ENCODE results near the gene ENPP6.
"Not testable (repeated sequence)": the region's sequence is repeated elsewhere in the genome, so short reads cannot be mapped to it uniquely, and the experiment has no call there.

The ENPP6 gene

DNA sequence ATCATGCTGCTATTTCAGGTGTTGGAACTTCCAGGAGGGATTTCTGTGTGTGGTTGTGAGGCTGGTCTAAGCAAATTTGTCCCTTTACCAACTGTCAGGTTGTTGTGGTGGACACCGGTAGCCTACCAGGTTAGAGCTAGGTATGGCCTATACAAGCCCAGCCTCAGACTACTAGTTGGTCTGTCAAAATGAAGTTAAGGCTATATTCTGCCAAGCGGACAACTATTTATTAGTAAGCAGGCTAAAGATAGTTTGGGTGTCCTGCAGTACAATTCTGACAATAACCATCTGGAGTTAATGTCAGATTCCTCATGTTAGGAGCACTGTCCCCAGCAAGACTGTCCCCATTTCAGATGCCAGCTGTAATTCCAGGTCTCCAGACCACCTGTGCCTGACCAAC, 13.9 kb upstream of the ENPP6 start:
- H3K36me3 ChIP-seq (ENCODE audit: control insufficient read depth, insufficient read depth, low read length), result no peaks in the 10 kb centered on the region
- H3K27me3 ChIP-seq (ENCODE audit: control insufficient read depth, insufficient read depth, low read length), result peaks cover 6% of the 10 kb centered on the region
- H3K4me3 ChIP-seq (ENCODE audit: low read length), result no peak overlapping the region
- no peak overlapping the region for H3K9ac ChIP-seq (ENCODE audit: low read length)
- H3K9me3 ChIP-seq (ENCODE audit: control insufficient read depth, low read length), result no peaks in the 10 kb centered on the region
- no peaks in the 10 kb centered on the region for H3K4me1 ChIP-seq (ENCODE audit: control insufficient read depth, insufficient read depth, low read length)

DNA sequence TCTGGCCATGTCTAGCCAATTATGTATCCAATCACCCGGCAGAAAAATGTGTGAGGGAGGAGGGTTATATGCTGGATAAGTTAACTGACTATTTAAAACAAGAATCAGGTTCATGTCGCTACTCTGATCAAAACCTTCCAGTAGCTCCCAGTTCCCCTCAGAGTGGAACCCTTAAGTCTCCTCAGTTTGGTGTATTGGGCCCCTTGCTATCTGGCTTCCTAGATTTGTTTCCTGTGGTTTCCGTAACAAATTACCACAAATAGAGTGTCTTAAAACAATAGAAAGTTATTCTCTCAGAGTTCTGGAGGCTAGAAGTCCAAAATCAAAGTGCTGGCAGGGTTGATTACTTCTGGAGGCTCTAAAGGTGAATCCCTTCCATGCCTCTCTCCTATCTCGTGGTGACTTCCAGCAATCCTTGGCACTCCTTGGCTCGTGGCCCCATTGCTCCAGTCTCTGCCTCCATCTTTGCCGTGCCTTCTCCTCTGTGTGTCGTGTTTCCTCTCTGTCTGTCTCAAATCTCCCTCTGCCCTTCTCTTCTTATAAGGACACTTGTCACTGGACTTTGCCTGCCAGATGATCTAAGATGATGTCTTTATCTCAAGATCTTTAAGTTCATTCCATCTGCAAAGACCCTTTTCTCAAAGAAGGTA, 10.5 kb upstream of the ENPP6 start:
- Histone ChIP-seq H3K27me3 (ENCODE audit: control insufficient read depth, insufficient read depth, low read length) (no peaks in the 10 kb centered on the region), H3K36me3 (ENCODE audit: control insufficient read depth, insufficient read depth, low read length) (no peaks in the 10 kb centered on the region), H3K9ac (ENCODE audit: low read length) (no peak overlapping the region), H3K9me3 (ENCODE audit: control insufficient read depth, low read length) (no peaks in the 10 kb centered on the region), H3K4me3 (ENCODE audit: low read length) (no peak overlapping the region), H3K4me1 (ENCODE audit: control insufficient read depth, insufficient read depth, low read length) (no peaks in the 10 kb centered on the region)

DNA sequence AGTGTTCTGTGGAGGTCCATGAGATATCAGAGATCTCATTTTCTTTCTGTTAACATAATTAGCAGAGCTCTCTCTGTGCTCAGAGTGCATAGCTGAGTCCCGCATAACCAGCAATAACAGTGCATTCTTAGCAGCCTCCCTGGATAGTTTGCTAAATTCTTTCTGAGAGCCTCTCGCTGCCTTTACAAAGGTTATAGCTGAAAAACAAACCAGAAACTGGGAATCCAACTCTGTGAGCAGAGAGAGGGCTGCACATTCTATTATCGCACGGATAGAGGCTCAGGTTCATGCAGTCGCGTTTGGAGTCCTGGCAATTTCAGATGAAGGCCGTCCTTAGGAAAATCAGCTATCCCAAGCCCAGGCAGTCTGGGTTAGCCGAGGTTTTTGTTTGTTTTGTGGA, 1.2 kb downstream of the ENPP6 start:
- no peaks in the 10 kb centered on the region for H3K27me3 ChIP-seq (ENCODE audit: control insufficient read depth, insufficient read depth, low read length)
- peaks cover 5% of the 10 kb centered on the region for H3K4me1 ChIP-seq (ENCODE audit: control insufficient read depth, insufficient read depth, low read length)
- no peaks in the 10 kb centered on the region for H3K9me3 ChIP-seq (ENCODE audit: control insufficient read depth, low read length)
- no peak overlapping the region for H3K9ac ChIP-seq (ENCODE audit: low read length)
- no peaks in the 10 kb centered on the region for H3K36me3 ChIP-seq (ENCODE audit: control insufficient read depth, insufficient read depth, low read length)
- H3K4me3 ChIP-seq (ENCODE audit: low read length), result no peak overlapping the region

DNA sequence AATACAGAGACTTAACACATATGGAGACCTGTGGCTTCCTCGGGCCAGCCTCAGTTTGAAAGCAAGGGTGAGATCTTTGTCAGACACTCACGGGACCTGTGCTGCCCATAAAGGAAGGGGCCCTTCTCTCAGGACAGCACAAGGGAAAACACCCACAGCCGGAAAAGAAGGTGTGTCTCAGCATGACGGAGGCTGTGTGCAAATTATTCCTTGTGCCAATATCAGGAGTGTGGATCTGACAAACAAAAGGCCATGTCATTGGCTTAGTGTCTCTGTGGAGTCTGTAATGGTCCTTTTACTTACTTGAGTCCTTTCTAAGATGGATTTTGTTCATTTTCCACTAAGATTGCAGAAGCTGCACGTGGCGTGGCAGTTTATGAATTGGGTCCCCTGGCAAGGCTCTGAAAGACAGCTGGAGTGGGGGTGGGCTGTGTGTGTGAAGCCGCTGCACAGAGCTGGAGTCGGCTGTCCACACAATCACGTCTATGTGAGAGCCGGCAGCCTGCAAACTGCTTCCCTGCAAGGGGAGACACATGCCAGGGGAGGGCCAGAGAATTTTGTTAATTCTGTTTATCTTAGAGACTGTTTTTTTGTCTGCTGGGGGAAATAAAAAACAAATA, 1.9 kb downstream of the ENPP6 start:
- Histone ChIP-seq H3K4me1 (ENCODE audit: control insufficient read depth, insufficient read depth, low read length) (peaks cover 5% of the 10 kb centered on the region), H3K9me3 (ENCODE audit: control insufficient read depth, low read length) (no peaks in the 10 kb centered on the region), H3K27me3 (ENCODE audit: control insufficient read depth, insufficient read depth, low read length) (no peaks in the 10 kb centered on the region), H3K36me3 (ENCODE audit: control insufficient read depth, insufficient read depth, low read length) (no peaks in the 10 kb centered on the region), H3K9ac (ENCODE audit: low read length) (no peak overlapping the region), H3K4me3 (ENCODE audit: low read length) (no peak overlapping the region)

DNA sequence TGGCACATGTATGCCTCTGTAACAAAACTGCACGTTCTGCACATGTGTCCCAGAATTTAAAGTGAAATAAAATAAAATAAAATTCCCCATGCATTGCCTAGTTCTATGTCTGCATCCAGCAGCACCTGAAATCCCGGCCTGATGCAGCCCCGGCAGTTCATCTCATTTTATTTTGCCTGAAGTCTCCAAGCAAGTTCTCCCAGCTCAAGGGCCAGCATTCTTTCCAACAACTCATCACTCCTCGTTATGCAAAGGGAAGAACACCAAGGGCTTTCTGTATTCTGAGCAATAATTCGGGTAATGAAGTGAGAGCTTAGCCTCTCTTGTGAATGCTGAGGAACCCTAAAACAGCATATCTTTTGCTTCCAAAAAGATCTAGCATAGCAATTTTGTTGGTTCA, 2.7 kb downstream of the ENPP6 start:
- H3K4me3 ChIP-seq (ENCODE audit: low read length), result no peak overlapping the region
- H3K4me1 ChIP-seq (ENCODE audit: control insufficient read depth, insufficient read depth, low read length), result peaks cover 5% of the 10 kb centered on the region
- H3K36me3 ChIP-seq (ENCODE audit: control insufficient read depth, insufficient read depth, low read length), result no peaks in the 10 kb centered on the region
- no peaks in the 10 kb centered on the region for H3K9me3 ChIP-seq (ENCODE audit: control insufficient read depth, low read length)
- no peak overlapping the region for H3K9ac ChIP-seq (ENCODE audit: low read length)
- H3K27me3 ChIP-seq (ENCODE audit: control insufficient read depth, insufficient read depth, low read length), result no peaks in the 10 kb centered on the region

DNA sequence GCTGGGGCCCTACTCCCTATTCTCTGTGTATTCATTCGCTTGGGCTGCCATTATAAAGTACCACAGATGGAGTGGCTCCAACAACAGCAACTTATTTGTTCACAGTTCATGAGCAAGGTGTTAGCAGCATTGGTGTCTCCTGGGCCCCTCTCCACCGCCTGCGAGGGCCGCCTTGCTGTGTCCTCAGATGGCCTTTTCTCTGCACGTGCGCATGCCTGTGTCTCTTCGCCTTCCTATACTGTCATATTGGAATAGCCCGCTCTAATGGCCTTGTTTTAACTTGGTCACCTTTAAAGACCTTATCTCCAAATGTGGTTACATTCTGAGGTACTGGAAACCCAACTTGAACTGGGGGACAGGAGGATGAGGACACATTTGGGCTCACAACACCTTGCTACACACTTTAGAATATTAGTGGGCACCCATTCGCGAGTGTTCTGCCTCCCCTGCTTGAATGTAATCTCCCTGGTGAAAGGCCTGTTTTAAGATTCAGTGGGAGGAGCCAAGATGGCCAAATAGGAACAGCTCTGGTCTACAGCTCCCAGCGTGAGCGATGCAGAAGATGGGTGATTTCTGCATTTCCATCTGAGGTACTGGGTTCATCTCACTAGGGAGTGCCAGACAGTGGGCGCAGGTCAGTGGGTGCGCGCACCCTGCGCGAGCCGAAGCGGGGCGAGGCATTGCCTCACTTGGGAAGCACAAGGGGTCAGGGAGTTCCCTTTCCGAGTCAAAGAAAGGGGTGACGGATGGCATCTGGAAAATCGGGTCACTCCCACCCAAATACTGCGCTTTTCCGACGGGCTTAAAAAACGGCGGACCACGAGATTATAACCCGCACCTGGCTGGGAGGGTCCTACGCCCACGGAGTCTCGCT, 9.7 kb downstream of the ENPP6 start:
- H3K9ac ChIP-seq (ENCODE audit: low read length); H3K36me3 ChIP-seq (ENCODE audit: control insufficient read depth, insufficient read depth, low read length); H3K4me3 ChIP-seq (ENCODE audit: low read length); H3K27me3 ChIP-seq (ENCODE audit: control insufficient read depth, insufficient read depth, low read length); H3K9me3 ChIP-seq (ENCODE audit: control insufficient read depth, low read length): not testable (repeated sequence)
- H3K4me1 ChIP-seq (ENCODE audit: control insufficient read depth, insufficient read depth, low read length), result peaks cover 10% of the 10 kb centered on the region

DNA sequence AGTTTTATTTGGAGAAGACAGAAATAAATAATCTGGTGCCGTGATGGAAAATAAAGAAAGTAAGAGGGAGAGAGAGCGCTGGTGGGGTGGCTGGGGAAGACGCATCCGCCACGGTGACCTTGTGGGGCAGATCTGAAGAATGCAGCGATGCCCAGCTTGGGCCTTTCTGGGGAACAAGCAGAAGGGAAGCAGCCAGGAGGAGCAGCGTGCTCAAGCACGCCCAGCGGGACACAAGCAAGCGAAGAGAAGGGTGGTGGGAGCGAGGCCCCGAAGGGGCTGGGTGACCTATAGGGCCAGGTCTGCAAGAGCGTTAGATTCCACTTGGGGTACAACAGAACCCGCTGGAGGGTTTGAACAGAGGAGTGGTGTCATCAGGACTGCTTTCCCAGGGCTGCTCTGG, 12.4 kb downstream of the ENPP6 start:
- H3K4me1 ChIP-seq (ENCODE audit: control insufficient read depth, insufficient read depth, low read length), result peaks cover 29% of the 10 kb centered on the region
- no peaks in the 10 kb centered on the region for H3K36me3 ChIP-seq (ENCODE audit: control insufficient read depth, insufficient read depth, low read length)
- no peaks in the 10 kb centered on the region for H3K9me3 ChIP-seq (ENCODE audit: control insufficient read depth, low read length)
- no peak overlapping the region for H3K4me3 ChIP-seq (ENCODE audit: low read length)
- no peaks in the 10 kb centered on the region for H3K27me3 ChIP-seq (ENCODE audit: control insufficient read depth, insufficient read depth, low read length)
- H3K9ac ChIP-seq (ENCODE audit: low read length), result no peak overlapping the region

DNA sequence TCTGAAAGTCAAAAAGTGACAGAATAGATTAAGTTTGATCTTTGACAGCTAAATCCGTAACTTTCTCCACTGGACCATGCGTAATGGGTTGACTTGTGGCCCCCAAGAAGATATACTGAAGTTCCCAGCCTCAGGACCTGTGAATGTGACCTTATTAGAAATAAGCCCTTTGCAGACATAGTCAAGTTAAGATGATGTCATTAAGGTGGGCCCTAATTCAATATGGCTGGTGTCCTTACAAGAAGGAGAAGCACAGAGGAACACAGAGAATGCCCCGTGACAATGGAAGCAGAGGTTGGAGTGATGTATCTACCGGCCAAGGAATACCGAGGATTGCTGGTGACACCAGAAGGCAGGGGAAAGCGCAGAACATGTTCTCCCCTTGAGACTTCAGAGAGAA, 14.4 kb downstream of the ENPP6 start:
- H3K9me3 ChIP-seq (ENCODE audit: control insufficient read depth, low read length), result no peaks in the 10 kb centered on the region
- no peaks in the 10 kb centered on the region for H3K36me3 ChIP-seq (ENCODE audit: control insufficient read depth, insufficient read depth, low read length)
- H3K9ac ChIP-seq (ENCODE audit: low read length), result no peak overlapping the region
- H3K27me3 ChIP-seq (ENCODE audit: control insufficient read depth, insufficient read depth, low read length), result no peaks in the 10 kb centered on the region
- no peak overlapping the region for H3K4me3 ChIP-seq (ENCODE audit: low read length)
- H3K4me1 ChIP-seq (ENCODE audit: control insufficient read depth, insufficient read depth, low read length), result peaks cover 29% of the 10 kb centered on the region

DNA sequence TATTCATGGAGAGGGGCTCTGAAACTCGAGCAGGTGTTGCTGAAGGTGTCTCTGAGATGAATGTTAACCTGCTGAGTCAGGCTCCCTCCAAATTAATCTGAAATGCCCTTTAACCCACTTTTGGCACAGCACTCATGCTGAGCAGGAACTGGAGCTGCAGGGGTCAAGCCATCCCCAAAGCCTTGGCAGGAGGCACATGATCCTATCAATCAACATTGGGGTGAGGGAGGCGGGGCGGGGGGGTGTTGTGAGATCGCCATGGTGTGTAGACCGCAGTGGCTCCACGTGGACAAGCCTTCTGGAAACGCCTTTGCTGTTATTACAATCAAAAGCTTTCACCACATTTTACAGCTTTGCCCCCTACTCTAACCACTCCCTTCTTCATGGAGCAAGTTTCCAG, 16.5 kb downstream of the ENPP6 start:
- H3K9me3 ChIP-seq (ENCODE audit: control insufficient read depth, low read length), result no peaks in the 10 kb centered on the region
- no peaks in the 10 kb centered on the region for H3K27me3 ChIP-seq (ENCODE audit: control insufficient read depth, insufficient read depth, low read length)
- peaks cover 29% of the 10 kb centered on the region for H3K4me1 ChIP-seq (ENCODE audit: control insufficient read depth, insufficient read depth, low read length)
- H3K9ac ChIP-seq (ENCODE audit: low read length), result no peak overlapping the region
- H3K36me3 ChIP-seq (ENCODE audit: control insufficient read depth, insufficient read depth, low read length), result no peaks in the 10 kb centered on the region
- H3K4me3 ChIP-seq (ENCODE audit: low read length), result no peak overlapping the region

DNA sequence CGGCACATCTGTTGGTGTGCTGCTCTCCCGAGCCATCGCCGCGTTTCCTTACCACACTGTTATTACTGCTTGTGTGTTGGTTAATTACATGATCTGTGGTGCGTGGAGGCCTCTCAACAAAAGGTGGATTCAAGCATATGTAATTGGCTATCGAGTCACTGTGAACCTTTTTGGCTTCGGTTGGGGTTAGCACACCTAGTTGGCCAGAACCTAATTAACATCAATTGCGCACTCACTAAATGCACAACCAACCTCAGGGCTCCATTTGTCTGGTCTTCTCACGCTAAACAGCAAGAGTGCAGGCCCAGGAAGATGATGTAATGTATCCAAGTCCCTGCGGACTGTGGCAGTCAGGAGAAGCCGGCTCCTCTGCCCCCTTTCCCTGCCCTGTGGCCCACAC, 17.4 kb downstream of the ENPP6 start:
- Histone ChIP-seq H3K36me3 (ENCODE audit: control insufficient read depth, insufficient read depth, low read length) (no peaks in the 10 kb centered on the region), H3K9me3 (ENCODE audit: control insufficient read depth, low read length) (no peaks in the 10 kb centered on the region), H3K9ac (ENCODE audit: low read length) (no peak overlapping the region), H3K4me3 (ENCODE audit: low read length) (no peak overlapping the region), H3K4me1 (ENCODE audit: control insufficient read depth, insufficient read depth, low read length) (peaks cover 29% of the 10 kb centered on the region), H3K27me3 (ENCODE audit: control insufficient read depth, insufficient read depth, low read length) (no peaks in the 10 kb centered on the region)

DNA sequence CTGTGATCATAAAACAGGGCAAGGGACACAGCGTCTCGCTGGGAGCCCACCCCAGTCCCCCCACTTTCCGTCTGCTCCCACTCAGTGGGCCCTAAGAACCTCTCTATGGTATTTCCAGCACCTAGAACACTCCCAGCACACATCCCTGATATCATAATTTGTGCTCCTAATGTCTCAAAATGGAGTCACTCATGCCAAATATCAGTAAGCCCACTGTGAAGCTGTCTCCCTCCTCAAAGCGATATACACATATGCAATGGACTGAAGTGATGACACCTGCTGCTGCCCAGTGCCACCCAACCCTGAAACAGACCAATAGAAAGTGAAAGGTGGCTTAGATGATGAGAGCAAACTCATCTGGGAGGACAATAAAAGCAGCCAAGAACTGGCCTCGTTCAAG, 17.9 kb downstream of the ENPP6 start:
- Histone ChIP-seq H3K4me1 (ENCODE audit: control insufficient read depth, insufficient read depth, low read length) (peaks cover 29% of the 10 kb centered on the region), H3K9me3 (ENCODE audit: control insufficient read depth, low read length) (no peaks in the 10 kb centered on the region), H3K4me3 (ENCODE audit: low read length) (no peak overlapping the region), H3K9ac (ENCODE audit: low read length) (no peak overlapping the region), H3K27me3 (ENCODE audit: control insufficient read depth, insufficient read depth, low read length) (no peaks in the 10 kb centered on the region), H3K36me3 (ENCODE audit: control insufficient read depth, insufficient read depth, low read length) (no peaks in the 10 kb centered on the region)

DNA sequence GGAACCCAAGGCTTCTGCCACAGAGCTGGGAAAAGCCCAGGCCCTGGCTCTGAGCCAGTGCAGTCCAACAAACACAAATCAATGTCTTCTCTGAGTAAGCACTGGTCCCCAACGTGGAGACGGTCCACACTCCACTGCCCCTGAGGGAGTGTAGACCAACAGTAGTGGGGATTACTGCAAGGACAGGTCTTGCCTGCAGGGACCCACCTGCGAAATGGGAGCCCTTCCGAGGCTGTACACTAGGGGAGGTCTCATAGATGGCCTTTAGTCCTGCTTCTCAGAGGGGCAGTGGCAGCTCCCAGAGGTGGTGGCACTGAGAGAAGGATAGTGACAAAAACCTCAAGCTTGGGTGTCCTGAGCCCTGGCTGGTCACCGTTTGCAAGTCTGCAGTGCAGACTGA, 19.5 kb downstream of the ENPP6 start:
- no peaks in the 10 kb centered on the region for H3K36me3 ChIP-seq (ENCODE audit: control insufficient read depth, insufficient read depth, low read length)
- H3K9ac ChIP-seq (ENCODE audit: low read length), result no peak overlapping the region
- H3K9me3 ChIP-seq (ENCODE audit: control insufficient read depth, low read length), result no peaks in the 10 kb centered on the region
- peaks cover 21% of the 10 kb centered on the region for H3K4me1 ChIP-seq (ENCODE audit: control insufficient read depth, insufficient read depth, low read length)
- H3K4me3 ChIP-seq (ENCODE audit: low read length), result no peak overlapping the region
- no peaks in the 10 kb centered on the region for H3K27me3 ChIP-seq (ENCODE audit: control insufficient read depth, insufficient read depth, low read length)

Data from mucosa of stomach (tissue), 1 donor.